Cardiac septum (tissue), 1 donor: ENCODE measurements around the gene LILRA1. TPM values are rescaled to one million over a fixed set of nuclear protein-coding genes. Genes with fewer than 3 reads are reported as not detected.
A peak's percentile ranks its signal among the peaks of the same experiment; 100 is the strongest.
"Not testable (repeated sequence)": the region's sequence is repeated elsewhere in the genome, so short reads cannot be mapped to it uniquely, and the experiment has no call there.

ENCODE experiments used
- DNase-seq: peaks from one replicate; pipeline ENCODE4 v3.0.0-alpha.2; 2020; ENCODE audit warnings: low spot score
- intact Hi-C: fragments of 100-400 bp; cut with DNase I; formaldehyde crosslinking; loops from one replicate; pipeline ENCODE4 v1.14.0; 2022
- long read RNA-seq: library from polyadenylated mRNA; unstranded; transcript quantifications from one replicate; pipeline ENCODE4 v2.0.0, GENCODE V29; 2021
- total RNA-seq: library from RNA; stranded (reverse); fragmentation: NEBNext Ultra II Directional; extraction: Animal tissue kit (Norgen Biotek cat#: 25700); gene quantifications from one replicate; pipeline ENCODE4 v1.2.1, GENCODE V29; 2021
- donor health status: DM: no; HTN: no; CAD: no.

The LILRA1 gene
- total RNA-seq, result 0.51 TPM
- long read RNA-seq, result 0 reads

GRCh38 chr19:54593445-54593844 is at the start of gene LILRA1:
TSS of gene LILRA1 (plus strand) at chr19:54593632. CDS start at chr19:54594245, 613 bp downstream.
- not testable (repeated sequence) for DNase-seq

GRCh38 chr19:54548806-54549205 is 44.6 kb upstream of the LILRA1 start:
- DNase-seq, result no peak
- intact Hi-C loops, result no loop called here

More at GRCh38 chr19:54593445-54593844, at the start of gene LILRA1:
- intact Hi-C loops, result not testable (repeated sequence)

GRCh38 chr19:54549224-54549623 is 44.2 kb upstream of the LILRA1 start:
- intact Hi-C loops, result no loop called here
- no peak for DNase-seq

DNA sequence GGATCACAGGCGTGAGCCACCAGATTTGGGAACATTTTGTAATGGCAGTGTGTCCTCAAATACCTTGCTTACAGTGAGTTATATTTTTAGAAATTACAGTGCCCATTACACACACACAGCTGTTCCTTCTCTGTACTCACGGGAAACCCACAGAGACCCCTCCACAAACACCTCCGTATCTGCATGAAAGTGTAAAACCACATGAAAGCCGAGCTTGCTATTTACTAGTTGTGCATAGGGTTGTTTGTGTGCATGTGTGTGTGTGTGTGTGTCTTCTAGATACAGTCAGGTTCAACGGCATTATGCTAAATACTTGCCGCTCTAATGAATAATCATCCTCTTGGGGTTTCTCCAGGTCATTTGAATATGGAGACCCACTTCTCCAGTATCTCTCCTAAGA is 42.1 kb upstream of the LILRA1 start:
- intact Hi-C loops, result no loop called here
- DNase-seq, result no peak

- intact Hi-C loops, result no loop called here
- DNase-seq, result no peak
Measured at GRCh38 chr19:54551950-54552912, 41.2 kb upstream of the LILRA1 start.

DNA sequence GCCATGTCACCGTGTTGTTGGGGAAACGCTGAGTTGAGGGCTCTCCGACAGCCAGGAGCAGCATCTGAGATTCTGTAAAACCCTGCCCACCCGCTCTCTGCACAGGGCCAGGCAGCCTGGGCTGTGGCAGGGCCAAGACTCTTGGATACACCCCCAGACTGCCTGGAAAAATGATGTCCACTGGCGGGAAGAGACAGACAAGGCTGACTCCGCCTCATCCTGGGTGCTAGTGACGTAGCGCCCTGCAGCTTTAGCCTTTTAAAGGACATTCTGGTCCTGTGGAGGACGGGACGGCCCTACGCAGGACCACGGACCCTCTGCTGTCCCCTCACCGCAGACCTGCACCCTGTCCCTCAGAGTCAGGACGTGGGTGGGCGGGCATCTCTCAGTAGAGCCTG is 40.5 kb upstream of the LILRA1 start:
- intact Hi-C loops, result no loop called here
- no peak for DNase-seq

DNA sequence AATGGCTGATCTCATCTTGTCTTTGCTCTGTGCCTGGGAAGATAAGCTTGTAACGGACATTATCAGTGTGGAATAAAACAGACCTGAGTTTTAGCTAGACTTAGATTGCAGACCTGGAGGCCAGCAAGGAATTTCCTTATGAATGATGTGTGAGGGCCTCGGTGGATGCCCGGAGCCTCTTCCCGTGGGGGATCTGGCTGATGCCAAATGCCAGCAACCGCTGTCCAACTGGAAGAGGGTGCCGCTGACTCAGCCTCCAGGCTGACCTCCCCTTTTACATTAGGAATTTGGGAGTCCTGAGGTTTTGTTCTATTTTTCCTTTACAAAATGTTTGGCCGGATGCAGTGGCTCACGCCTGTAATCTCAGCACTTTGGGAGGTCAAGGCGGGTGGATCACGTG is 39.4 kb upstream of the LILRA1 start:
- intact Hi-C loops, result no loop called here
- no peak for DNase-seq

- intact Hi-C loops, result no loop called here
- DNase-seq, result no peak
Measured at GRCh38 chr19:54554896-54555295, 38.5 kb upstream of the LILRA1 start.

DNA sequence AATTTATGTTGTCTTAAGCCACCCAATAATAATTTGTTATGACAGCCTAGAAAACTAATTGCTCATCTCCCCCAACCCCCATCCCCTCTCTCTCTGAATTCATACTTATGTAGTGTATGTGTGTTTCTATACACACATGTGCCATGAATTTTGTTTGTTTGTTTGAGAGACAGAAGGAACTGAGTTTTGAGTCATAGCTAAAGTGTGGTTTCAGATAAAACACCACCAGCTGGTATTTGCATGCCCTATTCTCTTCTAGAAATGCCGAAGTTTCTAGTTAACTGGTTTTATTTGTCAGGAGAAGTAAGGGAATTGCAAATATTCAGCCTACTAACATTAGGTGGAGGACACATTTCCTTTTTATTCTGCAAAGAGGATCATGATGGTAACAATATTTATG is 37.2 kb upstream of the LILRA1 start:
- no peak for DNase-seq
- intact Hi-C loops, result no loop called here

DNA sequence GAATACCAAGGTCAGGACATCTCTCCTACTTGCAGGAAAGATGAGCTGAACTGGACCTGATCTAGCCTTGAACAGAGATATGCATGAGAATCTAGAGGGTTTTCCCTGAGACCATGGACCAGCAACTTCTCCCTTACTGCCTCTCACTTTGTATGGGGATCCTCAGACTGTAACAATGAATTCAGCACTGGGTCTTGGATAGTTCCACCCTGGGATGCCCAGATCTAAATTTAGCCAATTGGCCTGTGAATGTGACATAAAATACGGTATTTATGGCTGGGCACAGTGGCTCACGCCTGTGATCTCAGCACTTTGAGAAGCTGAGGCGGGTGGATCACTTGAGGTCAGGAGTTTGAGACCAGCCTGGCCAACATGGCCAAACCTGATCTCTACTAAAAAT is 35.1 kb upstream of the LILRA1 start:
- intact Hi-C loops, result no loop called here

GRCh38 chr19:54560881-54561385 is 32.5 kb upstream of the LILRA1 start:
- DNase-seq, result no peak
- intact Hi-C loops, result no loop called here

More for the DNA sequence above, 35.1 kb upstream of the LILRA1 start:
- no peak for DNase-seq

DNA sequence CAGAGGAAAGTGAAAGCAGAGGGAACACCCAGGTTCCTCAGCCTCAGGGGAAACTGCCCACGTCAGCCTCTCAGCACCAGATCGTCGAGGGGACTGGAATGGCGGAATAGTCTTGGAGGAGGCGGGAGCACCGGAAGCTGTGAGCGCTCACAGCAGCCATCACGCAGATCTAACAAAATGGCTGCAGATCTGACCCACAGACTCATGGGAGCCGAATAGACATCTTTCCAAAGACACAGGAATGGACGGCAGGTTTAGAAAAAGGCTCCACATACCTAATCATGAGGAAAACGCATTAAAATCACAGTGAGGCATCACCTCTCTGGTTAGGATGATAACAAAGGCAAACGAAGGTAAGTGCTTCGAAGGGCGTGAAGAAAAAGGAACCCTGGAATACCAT is 31.6 kb upstream of the LILRA1 start:
- no peak for DNase-seq
- intact Hi-C loops, result no loop called here

DNA sequence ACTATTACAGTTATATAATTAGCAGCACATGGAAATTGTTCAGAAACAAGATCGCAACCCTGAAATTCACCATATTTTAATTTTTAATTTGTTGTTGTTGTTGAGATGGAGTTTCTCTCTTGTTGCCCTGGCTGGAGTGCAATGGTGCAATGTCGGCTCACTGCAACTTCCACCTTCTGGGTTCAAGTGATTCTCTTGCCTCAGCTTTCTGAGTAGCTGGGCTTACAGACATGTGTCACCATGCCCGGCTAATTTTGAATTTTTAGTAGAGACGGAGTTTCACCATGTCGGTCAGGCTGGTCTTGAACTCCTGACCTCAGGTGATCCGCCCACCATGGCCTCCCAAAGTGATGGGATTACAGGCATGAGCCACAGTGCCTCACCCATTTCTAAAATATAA is 30.2 kb upstream of the LILRA1 start:
- DNase-seq, intact Hi-C loops: not testable (repeated sequence)

- intact Hi-C loops, result no loop called here
- no peak for DNase-seq
Measured at GRCh38 chr19:54570316-54570715, 23.1 kb upstream of the LILRA1 start.

- intact Hi-C loops, DNase-seq: not testable (repeated sequence)
Measured at GRCh38 chr19:54571715-54572615, 21.5 kb upstream of the LILRA1 start.

- no peak for DNase-seq
- intact Hi-C loops, result no loop called here
Measured at GRCh38 chr19:54572696-54573311, 20.6 kb upstream of the LILRA1 start.

DNA sequence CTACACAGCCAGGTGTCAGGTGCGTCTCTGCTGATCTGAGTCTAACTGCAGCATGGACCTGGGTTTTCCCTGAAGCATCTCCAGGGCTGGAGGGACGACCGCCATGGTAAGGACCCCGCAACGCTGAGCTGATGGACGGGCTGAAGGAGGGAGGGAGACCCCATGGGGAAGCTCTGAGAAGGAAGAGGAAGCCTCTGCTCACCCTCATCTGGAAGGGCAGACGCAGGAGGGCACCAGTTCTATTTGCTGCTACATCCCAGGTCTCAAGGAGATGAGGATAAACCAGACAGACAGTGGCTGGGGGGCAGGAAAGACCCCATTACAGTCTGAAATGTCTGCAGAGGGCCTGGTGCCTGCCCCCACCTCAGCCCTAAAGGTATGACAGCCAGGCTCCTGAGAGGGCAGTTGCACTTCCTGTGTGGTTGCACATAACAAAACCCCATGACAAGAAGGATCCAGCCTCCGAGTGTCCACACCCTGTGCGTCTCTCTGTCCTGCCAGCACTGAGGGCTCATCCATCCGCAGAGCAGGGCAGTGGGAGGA is 20.0 kb upstream of the LILRA1 start, which contains the start of gene LILRA2:
LILRA2 (plus strand) TSS at position 461 of the 543 bp plus-strand sequence. CDS start 89 bp downstream, outside the sequence.
- intact Hi-C loops, result no loop called here
- DNase-seq, result peak; percentile 85

DNA sequence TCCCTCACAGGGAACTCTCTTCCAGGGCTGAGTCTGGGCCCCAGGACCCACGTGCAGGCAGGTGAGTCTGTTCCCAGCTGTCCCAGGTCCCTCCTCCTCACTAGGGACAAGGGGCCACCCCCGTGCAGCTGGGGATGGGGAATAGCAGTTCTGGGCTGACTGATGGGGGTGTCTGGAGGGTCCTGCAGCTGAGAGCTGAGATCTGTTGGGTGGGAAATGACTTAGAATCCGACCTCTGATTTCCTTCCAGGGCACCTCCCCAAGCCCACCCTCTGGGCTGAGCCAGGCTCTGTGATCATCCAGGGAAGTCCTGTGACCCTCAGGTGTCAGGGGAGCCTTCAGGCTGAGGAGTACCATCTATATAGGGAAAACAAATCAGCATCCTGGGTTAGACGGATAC is 19.4 kb upstream of the LILRA1 start:
- intact Hi-C loops, result no loop called here
- no peak for DNase-seq

- intact Hi-C loops, result loop anchor here (5.0 kb wide), 1 partner anchor 277 kb away; no protein-coding TSS in a partner anchor
- DNase-seq, result no peak
Measured at GRCh38 chr19:54574527-54575056, 18.8 kb upstream of the LILRA1 start.
